ENCODE data around the gene GABRB2. TPM values are rescaled to one million over a fixed set of nuclear protein-coding genes. Genes with fewer than 3 reads are reported as not detected.

GABRB2 gene
- total and polyA plus RNA-seq, 7 donors, result 0.04 to 0.36 (median 0.14) TPM

DNA sequence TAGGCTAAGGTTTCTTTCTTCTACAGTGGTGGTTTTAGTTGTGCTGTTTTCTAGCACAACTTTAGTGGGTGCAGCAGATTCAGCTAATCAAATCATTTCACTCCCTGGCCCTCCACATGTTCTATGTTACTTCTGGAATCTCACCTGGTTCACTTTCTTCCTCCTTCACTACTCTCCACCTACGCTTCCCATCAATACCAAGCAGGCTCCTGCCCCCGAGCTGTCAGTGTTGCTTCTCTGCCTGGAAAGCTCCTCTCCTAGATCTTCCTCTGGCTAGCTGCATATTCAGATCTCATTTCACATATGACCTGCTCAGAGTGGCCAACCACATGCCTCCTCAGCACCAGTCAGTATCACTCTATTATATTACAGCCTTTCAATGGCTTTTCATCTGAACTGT, 19.6 kb upstream of the GABRB2 start:
- intact Hi-C loops (cut with DNase I), result no loop called here
- DNase-seq (no peak), ATAC-seq (no peak)
- 68 to 77% (median 73%) methylated on average over 2 of the region's 2 CpGs for WGBS, 3 donors
- TF ChIP-seq CTCF (IDR thresholded peaks at IDR 0.05), result no peak
- no peaks in the 10 kb centered on the region for H3K36me3 ChIP-seq (ENCODE audit: insufficient read depth in 1 of 2, low read depth in 1 of 2)
- H3K27ac ChIP-seq, result no peak overlapping the region
- H3K27me3 ChIP-seq (ENCODE audit: insufficient read depth in 3 of 3, low read length in 2 of 3), result no peaks in the 10 kb centered on the region
- H3K9me3 ChIP-seq, result no peaks in the 10 kb centered on the region
- no peak overlapping the region for H3K4me3 ChIP-seq
- H3K4me1 ChIP-seq, result no peaks in the 10 kb centered on the region

GRCh38 chr5:161562446-161562845, 15.9 kb upstream of the GABRB2 start:
- no peaks in the 10 kb centered on the region for H3K9me3 ChIP-seq
- no peak overlapping the region for H3K4me3 ChIP-seq
- DNase-seq, result no peak
- H3K27me3 ChIP-seq (ENCODE audit: insufficient read depth in 3 of 3, low read length in 2 of 3), result no peaks in the 10 kb centered on the region
- H3K36me3 ChIP-seq (ENCODE audit: insufficient read depth in 1 of 2, low read depth in 1 of 2), result no peaks in the 10 kb centered on the region
- intact Hi-C loops (cut with DNase I), result no loop called here
- H3K4me1 ChIP-seq, result no peaks in the 10 kb centered on the region
- no peak overlapping the region for H3K27ac ChIP-seq
- no peak for TF ChIP-seq CTCF (IDR thresholded peaks at IDR 0.05)
- ATAC-seq, result no peak
- WGBS, 3 donors, result 21 to 32% (median 30%) methylated on average over 2 of the region's 2 CpGs

DNA sequence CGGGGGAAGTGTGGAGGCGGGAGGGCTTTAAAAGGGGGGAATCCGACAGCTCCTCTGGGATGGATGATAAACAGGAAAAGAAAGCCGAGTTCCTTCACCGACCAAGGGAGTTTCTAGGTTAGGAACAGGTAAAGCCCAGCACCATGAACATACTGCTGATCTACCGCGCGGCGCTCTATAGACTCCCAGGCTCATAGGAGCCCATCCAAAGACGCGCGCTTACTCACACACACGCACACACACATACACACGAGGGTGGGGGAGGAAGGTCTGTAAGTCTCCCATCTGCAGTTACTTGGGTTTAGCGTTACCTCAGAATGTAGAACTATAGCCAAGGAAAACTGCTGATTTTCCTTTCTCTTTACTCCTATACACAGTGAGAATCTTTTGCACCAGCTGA, 2.6 kb upstream of the GABRB2 start:
- H3K36me3 ChIP-seq (ENCODE audit: insufficient read depth in 1 of 2, low read depth in 1 of 2), result no peaks in the 10 kb centered on the region
- WGBS, 3 donors, result 2 to 3% (median 2%) methylated on average over 15 of the region's 15 CpGs
- ATAC-seq, result no peak

DNA sequence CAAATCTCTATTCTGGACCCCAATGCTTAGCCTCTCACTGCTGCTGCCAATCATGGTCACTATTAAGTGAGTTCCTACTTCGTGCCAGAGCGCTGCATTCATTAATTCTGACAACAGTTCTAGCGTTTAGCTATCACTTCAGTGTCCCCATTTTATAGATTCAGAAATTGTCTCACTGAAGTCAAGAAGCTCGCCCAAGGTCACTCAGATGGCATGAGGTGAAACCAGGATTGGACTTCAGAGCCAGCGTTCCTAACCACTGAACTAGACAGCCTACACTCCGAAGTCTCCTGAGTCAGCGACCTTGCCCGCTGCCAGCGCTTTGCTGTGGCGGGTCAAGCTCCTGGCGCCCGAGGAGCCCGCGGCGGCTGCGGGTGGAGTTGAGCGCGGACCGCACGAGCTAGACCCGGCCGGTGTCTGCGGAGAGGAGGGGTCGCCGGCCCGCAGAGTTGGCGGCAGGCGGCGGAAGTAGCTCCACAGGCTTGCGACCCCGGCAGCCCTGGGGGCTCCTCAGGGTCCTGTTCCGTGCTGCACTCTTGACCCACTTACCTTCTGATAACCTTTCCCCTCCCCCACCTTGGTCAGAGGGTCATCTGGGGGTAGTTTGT, 2.1 kb upstream of the GABRB2 start:
- intact Hi-C loops (cut with DNase I), result no loop called here
- no peak for DNase-seq
- H3K9me3 ChIP-seq, result no peaks in the 10 kb centered on the region
- H3K27ac ChIP-seq, result no peak overlapping the region
- no peaks in the 10 kb centered on the region for H3K4me1 ChIP-seq
- 1 to 2% (median 1%) methylated on average over 21 to 32 of the region's 32 CpGs for WGBS, 3 donors
- no peaks in the 10 kb centered on the region for H3K36me3 ChIP-seq (ENCODE audit: insufficient read depth in 1 of 2, low read depth in 1 of 2)
- peak overlapping the region; percentile 58 for H3K4me3 ChIP-seq
- peaks cover 0 to 48% (median 17%) of the 10 kb centered on the region in 3 donors for H3K27me3 ChIP-seq (ENCODE audit: insufficient read depth in 3 of 3, low read length in 2 of 3)
- no peak for TF ChIP-seq CTCF (IDR thresholded peaks at IDR 0.05)
- no peak for ATAC-seq

More for the DNA sequence above, 2.6 kb upstream of the GABRB2 start:
- no peak for DNase-seq
- intact Hi-C loops (cut with DNase I), result no loop called here
- H3K4me3 ChIP-seq, result no peak overlapping the region
- TF ChIP-seq CTCF (IDR thresholded peaks at IDR 0.05), result no peak
- H3K9me3 ChIP-seq, result no peaks in the 10 kb centered on the region
- H3K4me1 ChIP-seq, result no peaks in the 10 kb centered on the region
- H3K27me3 ChIP-seq (ENCODE audit: insufficient read depth in 3 of 3, low read length in 2 of 3), result peaks cover 0 to 47% (median 17%) of the 10 kb centered on the region in 3 donors
- H3K27ac ChIP-seq, result no peak overlapping the region

Data from psoas muscle (tissue), 8 donors.